ENCODE results near the gene GBA3.

Gene GBA3

GRCh38 chr4:22719218-22719617 lies 26.5 kb downstream of the GBA3 start:
- TF ChIP-seq, protein P1, sequence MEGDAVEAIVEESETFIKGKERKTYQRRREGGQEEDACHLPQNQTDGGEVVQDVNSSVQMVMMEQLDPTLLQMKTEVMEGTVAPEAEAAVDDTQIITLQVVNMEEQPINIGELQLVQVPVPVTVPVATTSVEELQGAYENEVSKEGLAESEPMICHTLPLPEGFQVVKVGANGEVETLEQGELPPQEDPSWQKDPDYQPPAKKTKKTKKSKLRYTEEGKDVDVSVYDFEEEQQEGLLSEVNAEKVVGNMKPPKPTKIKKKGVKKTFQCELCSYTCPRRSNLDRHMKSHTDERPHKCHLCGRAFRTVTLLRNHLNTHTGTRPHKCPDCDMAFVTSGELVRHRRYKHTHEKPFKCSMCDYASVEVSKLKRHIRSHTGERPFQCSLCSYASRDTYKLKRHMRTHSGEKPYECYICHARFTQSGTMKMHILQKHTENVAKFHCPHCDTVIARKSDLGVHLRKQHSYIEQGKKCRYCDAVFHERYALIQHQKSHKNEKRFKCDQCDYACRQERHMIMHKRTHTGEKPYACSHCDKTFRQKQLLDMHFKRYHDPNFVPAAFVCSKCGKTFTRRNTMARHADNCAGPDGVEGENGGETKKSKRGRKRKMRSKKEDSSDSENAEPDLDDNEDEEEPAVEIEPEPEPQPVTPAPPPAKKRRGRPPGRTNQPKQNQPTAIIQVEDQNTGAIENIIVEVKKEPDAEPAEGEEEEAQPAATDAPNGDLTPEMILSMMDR (IDR thresholded peaks at IDR 0.05; ENCODE audit: low read length), result no peak
- TF ChIP-seq EZH2 (IDR thresholded peaks at IDR 0.05; ENCODE audit: borderline replicate concordance, low read length), result no peak
- no peaks in the 10 kb centered on the region for H3K36me3 ChIP-seq (ENCODE audit: insufficient read depth, low read length)
- no peaks in the 10 kb centered on the region for H3K9me3 ChIP-seq (ENCODE audit: low read length)
- no peaks in the 10 kb centered on the region for H3K27me3 ChIP-seq (ENCODE audit: insufficient read depth, low read length)
- H2AFZ ChIP-seq (ENCODE audit: low read length), result no peak overlapping the region
- H3K79me2 ChIP-seq (ENCODE audit: insufficient read depth, low read length), result no peaks in the 10 kb centered on the region
- H3K27ac ChIP-seq (ENCODE audit: low read depth, low read length, poor library complexity, severe bottlenecking), result no peak overlapping the region
- no peak overlapping the region for H3K4me3 ChIP-seq (ENCODE audit: low read depth, low read length, poor library complexity, severe bottlenecking)
- H3K9ac ChIP-seq (ENCODE audit: low read length), result no peak overlapping the region
- H4K20me1 ChIP-seq (ENCODE audit: insufficient read depth, low read length), result no peaks in the 10 kb centered on the region
- no peaks in the 10 kb centered on the region for H3F3A ChIP-seq (ENCODE audit: insufficient read depth, low read length)
- no peaks in the 10 kb centered on the region for H3K9me2 ChIP-seq (ENCODE audit: low read depth, low read length)
- H3K4me1 ChIP-seq (ENCODE audit: insufficient read depth, low read length, severe bottlenecking), result no peaks in the 10 kb centered on the region
- no peak overlapping the region for H3K4me2 ChIP-seq (ENCODE audit: low read length)

DNA sequence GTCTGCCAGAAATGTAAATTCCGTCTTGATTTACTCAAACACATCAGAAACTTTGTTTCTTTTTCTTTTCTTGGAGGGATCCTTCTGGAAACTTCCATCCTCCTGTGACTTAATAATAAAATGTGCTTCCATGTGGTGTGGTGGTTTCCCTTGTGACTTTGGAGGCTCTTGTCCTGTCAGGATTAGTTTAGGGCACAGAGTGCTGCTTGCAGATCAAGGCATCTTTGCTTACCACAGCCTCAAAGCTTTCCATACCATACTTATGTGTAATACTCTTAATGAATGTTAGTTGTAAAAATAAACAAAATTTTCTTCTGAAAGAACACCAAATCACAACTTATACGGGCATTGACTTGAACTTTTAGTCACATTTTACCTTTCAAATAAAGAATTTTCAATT lies 27.4 kb downstream of the GBA3 start:
- H3K4me1 ChIP-seq (ENCODE audit: insufficient read depth, low read length, severe bottlenecking), result no peaks in the 10 kb centered on the region
- no peaks in the 10 kb centered on the region for H3K27me3 ChIP-seq (ENCODE audit: insufficient read depth, low read length)
- no peak overlapping the region for H3K4me2 ChIP-seq (ENCODE audit: low read length)
- H3K4me3 ChIP-seq (ENCODE audit: low read depth, low read length, poor library complexity, severe bottlenecking), result no peak overlapping the region
- no peak overlapping the region for H2AFZ ChIP-seq (ENCODE audit: low read length)
- H3K9ac ChIP-seq (ENCODE audit: low read length), result no peak overlapping the region
- no peak for TF ChIP-seq EZH2 (IDR thresholded peaks at IDR 0.05; ENCODE audit: borderline replicate concordance, low read length)
- TF ChIP-seq, protein P1 (IDR thresholded peaks at IDR 0.05; ENCODE audit: low read length), result no peak
- H3K36me3 ChIP-seq (ENCODE audit: insufficient read depth, low read length), result no peaks in the 10 kb centered on the region
- H4K20me1 ChIP-seq (ENCODE audit: insufficient read depth, low read length), result no peaks in the 10 kb centered on the region
- H3K9me2 ChIP-seq (ENCODE audit: low read depth, low read length), result no peaks in the 10 kb centered on the region
- no peak overlapping the region for H3K27ac ChIP-seq (ENCODE audit: low read depth, low read length, poor library complexity, severe bottlenecking)
- H3K79me2 ChIP-seq (ENCODE audit: insufficient read depth, low read length), result no peaks in the 10 kb centered on the region
- no peaks in the 10 kb centered on the region for H3K9me3 ChIP-seq (ENCODE audit: low read length)
- H3F3A ChIP-seq (ENCODE audit: insufficient read depth, low read length), result no peaks in the 10 kb centered on the region

DNA sequence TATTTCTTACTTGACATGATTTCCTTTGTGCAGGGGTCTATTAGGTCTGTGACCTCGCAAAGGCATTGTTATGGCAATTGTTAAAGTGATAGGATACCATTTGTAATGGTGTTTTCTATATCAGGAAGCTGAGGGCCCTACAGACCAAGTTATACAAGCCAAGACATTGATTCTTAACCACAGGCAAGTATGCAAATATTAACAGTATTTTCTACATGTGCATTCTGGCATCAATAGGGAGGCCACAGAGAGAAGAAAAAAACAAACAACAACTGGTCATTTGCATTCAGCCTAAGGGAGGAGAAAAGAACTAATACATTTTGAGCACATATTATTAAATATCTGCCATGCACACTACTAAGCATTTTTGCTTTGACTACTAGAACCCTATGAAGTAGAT lies 28.5 kb downstream of the GBA3 start:
- Histone ChIP-seq H3K79me2 (ENCODE audit: insufficient read depth, low read length) (no peaks in the 10 kb centered on the region), H3K9me2 (ENCODE audit: low read depth, low read length) (no peaks in the 10 kb centered on the region)

More for the DNA sequence above, 28.5 kb downstream of the GBA3 start:
- H3K9me3 ChIP-seq (ENCODE audit: low read length), result no peaks in the 10 kb centered on the region
- no peaks in the 10 kb centered on the region for H4K20me1 ChIP-seq (ENCODE audit: insufficient read depth, low read length)
- no peak overlapping the region for H3K9ac ChIP-seq (ENCODE audit: low read length)
- no peaks in the 10 kb centered on the region for H3K36me3 ChIP-seq (ENCODE audit: insufficient read depth, low read length)
- TF ChIP-seq EZH2 (IDR thresholded peaks at IDR 0.05; ENCODE audit: borderline replicate concordance, low read length), result no peak
- TF ChIP-seq, protein P1 (IDR thresholded peaks at IDR 0.05; ENCODE audit: low read length), result no peak
- H3F3A ChIP-seq (ENCODE audit: insufficient read depth, low read length), result no peaks in the 10 kb centered on the region
- no peak overlapping the region for H3K4me3 ChIP-seq (ENCODE audit: low read depth, low read length, poor library complexity, severe bottlenecking)
- no peaks in the 10 kb centered on the region for H3K27me3 ChIP-seq (ENCODE audit: insufficient read depth, low read length)
- H3K4me2 ChIP-seq (ENCODE audit: low read length), result no peak overlapping the region
- H2AFZ ChIP-seq (ENCODE audit: low read length), result no peak overlapping the region
- H3K4me1 ChIP-seq (ENCODE audit: insufficient read depth, low read length, severe bottlenecking), result no peaks in the 10 kb centered on the region
- H3K27ac ChIP-seq (ENCODE audit: low read depth, low read length, poor library complexity, severe bottlenecking), result no peak overlapping the region

Measured in OCI-LY1 (cell line).